ENCODE results near the gene ATP5ME.
"Not testable (repeated sequence)": the region's sequence is repeated elsewhere in the genome, so short reads cannot be mapped to it uniquely, and the experiment has no call there.

Gene ATP5ME

GRCh38 chr4:635851-636627, 38.0 kb downstream of the ATP5ME start:
- H3K4me3 ChIP-seq (replicated peaks in 1 of 2; ENCODE audit: low read depth in 2 of 2, low read length in 2 of 2), result no peak overlapping the region
- TF ChIP-seq CTCF (IDR thresholded peaks at IDR 0.05; ENCODE audit: low read depth, low read length), result no peak
- no peak for DNase-seq (ENCODE audit: low read depth in 2 of 2)

GRCh38 chr4:635066-635835, 38.8 kb downstream of the ATP5ME start:
- DNase-seq (ENCODE audit: low read depth in 2 of 2); H3K4me3 ChIP-seq (replicated peaks in 1 of 2; ENCODE audit: low read depth in 2 of 2, low read length in 2 of 2): not testable (repeated sequence)

GRCh38 chr4:634599-634985, 39.5 kb downstream of the ATP5ME start:
- H3K4me3 ChIP-seq (replicated peaks in 1 of 2; ENCODE audit: low read depth in 2 of 2, low read length in 2 of 2), result no peak overlapping the region
- TF ChIP-seq CTCF (IDR thresholded peaks at IDR 0.05; ENCODE audit: low read depth, low read length), result no peak
- DNase-seq (ENCODE audit: low read depth in 2 of 2), result no peak

GRCh38 chr4:633976-634598, 40.0 kb downstream of the ATP5ME start:
- no peak for TF ChIP-seq CTCF (IDR thresholded peaks at IDR 0.05; ENCODE audit: low read depth, low read length)
- no peak overlapping the region for H3K4me3 ChIP-seq (replicated peaks in 1 of 2; ENCODE audit: low read depth in 2 of 2, low read length in 2 of 2)
- DNase-seq (ENCODE audit: low read depth in 2 of 2), result no peak

GRCh38 chr4:633406-633805, 40.7 kb downstream of the ATP5ME start:
- TF ChIP-seq CTCF (IDR thresholded peaks at IDR 0.05; ENCODE audit: low read depth, low read length), result no peak
- no peak overlapping the region for H3K4me3 ChIP-seq (replicated peaks in 1 of 2; ENCODE audit: low read depth in 2 of 2, low read length in 2 of 2)
- no peak for DNase-seq (ENCODE audit: low read depth in 2 of 2)

GRCh38 chr4:632926-633325, 41.1 kb downstream of the ATP5ME start:
- no peak overlapping the region for H3K4me3 ChIP-seq (replicated peaks in 1 of 2; ENCODE audit: low read depth in 2 of 2, low read length in 2 of 2)
- no peak for TF ChIP-seq CTCF (IDR thresholded peaks at IDR 0.05; ENCODE audit: low read depth, low read length)
- no peak for DNase-seq (ENCODE audit: low read depth in 2 of 2)

GRCh38 chr4:632196-632790, 41.8 kb downstream of the ATP5ME start:
- DNase-seq (ENCODE audit: low read depth in 2 of 2), result no peak
- H3K4me3 ChIP-seq (replicated peaks in 1 of 2; ENCODE audit: low read depth in 2 of 2, low read length in 2 of 2), result no peak overlapping the region
- no peak for TF ChIP-seq CTCF (IDR thresholded peaks at IDR 0.05; ENCODE audit: low read depth, low read length)

All from cardiac fibroblast (primary cell).